ENCODE results near the gene MGARP.

The MGARP gene

GRCh38 chr4:139219450-139220055 is 60.5 kb downstream of the MGARP start:
- no peak overlapping the region for H2AFZ ChIP-seq (ENCODE audit: low read length)
- no peaks in the 10 kb centered on the region for H3F3A ChIP-seq (ENCODE audit: insufficient read depth, low read length)
- no peak overlapping the region for H3K4me3 ChIP-seq (ENCODE audit: low read depth, low read length, poor library complexity, severe bottlenecking)
- H3K4me2 ChIP-seq (ENCODE audit: low read length): no peak overlapping the region
- no peak overlapping the region for H3K9ac ChIP-seq (ENCODE audit: low read length)
- no peaks in the 10 kb centered on the region for H3K27me3 ChIP-seq (ENCODE audit: insufficient read depth, low read length)
- TF ChIP-seq CTCF (IDR thresholded peaks at IDR 0.05; ENCODE audit: low read length): no peak
- TF ChIP-seq EZH2 (IDR thresholded peaks at IDR 0.05; ENCODE audit: borderline replicate concordance, low read length): no peak
- H3K79me2 ChIP-seq (ENCODE audit: insufficient read depth, low read length): no peaks in the 10 kb centered on the region
- H3K36me3 ChIP-seq (ENCODE audit: insufficient read depth, low read length): no peaks in the 10 kb centered on the region
- no peaks in the 10 kb centered on the region for H4K20me1 ChIP-seq (ENCODE audit: insufficient read depth, low read length)
- no peak overlapping the region for H3K27ac ChIP-seq (ENCODE audit: low read depth, low read length, poor library complexity, severe bottlenecking)
- H3K4me1 ChIP-seq (ENCODE audit: insufficient read depth, low read length, severe bottlenecking): peaks cover 9% of the 10 kb centered on the region
- H3K9me2 ChIP-seq (ENCODE audit: low read depth, low read length): no peaks in the 10 kb centered on the region
- H3K9me3 ChIP-seq (ENCODE audit: low read length): no peaks in the 10 kb centered on the region
